ENCODE measurements around the gene NOS1.

NOS1 gene

DNA sequence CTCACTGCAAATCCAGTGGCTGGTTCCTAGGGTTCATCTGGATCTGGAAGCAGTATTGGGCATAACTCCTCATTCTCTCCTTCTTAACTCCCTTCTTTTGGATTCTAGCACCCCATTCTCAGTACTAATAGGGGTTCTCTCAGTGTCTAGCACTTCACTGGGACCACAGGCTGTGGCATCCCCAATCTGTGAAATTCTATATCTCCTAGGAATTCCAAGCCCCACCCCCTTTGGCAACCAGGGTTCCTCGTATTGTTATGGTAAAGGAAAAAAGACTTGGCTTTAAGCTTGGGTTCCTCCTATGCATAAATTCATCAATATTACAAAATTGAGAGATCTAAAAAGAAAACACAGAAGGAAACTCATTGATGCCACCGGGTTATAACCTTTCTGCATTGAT is 126.2 kb downstream of the NOS1 start:
- ChIA-PET CTCF (interaction anchor here (0.9 to 1.9 kb wide), 3 partner anchors 16 to 602 kb away, joined by 3 to 5 read pairs (median 4); no protein-coding TSS in a partner anchor), POLR2A (ENCODE audit: low non-redundant PET) (no interaction called here)
- no peak for DNase-seq (ENCODE audit: low spot score)
- TF ChIP-seq, protein P1, sequence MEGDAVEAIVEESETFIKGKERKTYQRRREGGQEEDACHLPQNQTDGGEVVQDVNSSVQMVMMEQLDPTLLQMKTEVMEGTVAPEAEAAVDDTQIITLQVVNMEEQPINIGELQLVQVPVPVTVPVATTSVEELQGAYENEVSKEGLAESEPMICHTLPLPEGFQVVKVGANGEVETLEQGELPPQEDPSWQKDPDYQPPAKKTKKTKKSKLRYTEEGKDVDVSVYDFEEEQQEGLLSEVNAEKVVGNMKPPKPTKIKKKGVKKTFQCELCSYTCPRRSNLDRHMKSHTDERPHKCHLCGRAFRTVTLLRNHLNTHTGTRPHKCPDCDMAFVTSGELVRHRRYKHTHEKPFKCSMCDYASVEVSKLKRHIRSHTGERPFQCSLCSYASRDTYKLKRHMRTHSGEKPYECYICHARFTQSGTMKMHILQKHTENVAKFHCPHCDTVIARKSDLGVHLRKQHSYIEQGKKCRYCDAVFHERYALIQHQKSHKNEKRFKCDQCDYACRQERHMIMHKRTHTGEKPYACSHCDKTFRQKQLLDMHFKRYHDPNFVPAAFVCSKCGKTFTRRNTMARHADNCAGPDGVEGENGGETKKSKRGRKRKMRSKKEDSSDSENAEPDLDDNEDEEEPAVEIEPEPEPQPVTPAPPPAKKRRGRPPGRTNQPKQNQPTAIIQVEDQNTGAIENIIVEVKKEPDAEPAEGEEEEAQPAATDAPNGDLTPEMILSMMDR (conservative IDR thresholded peaks at IDR 0.05; ENCODE audit: low read depth) = no peak
- no peak overlapping the region for H3K27ac ChIP-seq

DNA sequence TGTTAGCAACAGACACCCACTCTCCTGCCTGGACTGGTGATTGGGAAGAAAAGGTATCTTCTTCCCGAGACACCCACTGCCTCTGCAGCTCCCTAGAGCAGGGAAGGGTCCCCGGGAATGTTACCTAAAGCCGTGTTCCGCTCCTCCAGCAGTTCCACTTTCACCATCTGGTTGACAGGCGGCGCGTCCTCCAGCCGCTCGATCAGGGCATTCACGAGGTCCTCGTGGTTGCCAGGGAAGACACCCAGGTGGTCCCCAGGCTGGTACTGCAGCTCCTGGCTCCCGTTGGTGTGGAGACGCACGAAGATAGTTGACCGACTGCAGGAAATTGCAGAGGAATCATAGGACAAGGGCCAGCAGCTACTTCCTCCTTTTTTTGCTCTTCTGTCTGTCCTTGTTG is 127.0 kb downstream of the NOS1 start:
- CTCF ChIA-PET = interaction anchor here (1.3 kb wide), 1 partner anchor 603 kb away, joined by 5 read pairs; no protein-coding TSS in a partner anchor
- TF ChIP-seq, protein P1 (conservative IDR thresholded peaks at IDR 0.05; ENCODE audit: low read depth) = no peak
- POLR2A ChIA-PET (ENCODE audit: low non-redundant PET) = no interaction called here
- H3K27ac ChIP-seq = no peak overlapping the region
- no peak for DNase-seq (ENCODE audit: low spot score)

DNA sequence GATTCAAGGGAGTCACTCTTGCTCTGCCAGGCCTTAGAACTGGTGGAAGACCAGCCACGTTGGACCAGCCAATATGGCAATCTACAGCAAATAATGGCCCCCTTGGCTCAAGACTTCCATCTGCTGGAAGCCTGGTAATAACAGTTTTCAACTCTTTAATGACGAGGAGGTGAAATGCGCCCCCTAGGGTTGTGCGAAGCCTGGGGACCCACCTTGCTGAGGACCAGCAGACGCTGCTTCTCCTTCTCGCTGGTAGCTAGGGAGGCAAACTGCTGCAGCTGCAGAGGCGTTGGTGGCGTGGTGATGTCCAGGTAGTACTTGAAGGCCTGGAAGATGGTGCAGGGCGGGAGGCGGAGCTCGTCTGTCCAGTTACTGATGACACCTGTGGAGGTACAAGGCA is 129.7 kb downstream of the NOS1 start:
- CTCF ChIA-PET = interaction anchor here (0.6 kb wide), 2 partner anchors 16 to 89 kb away, joined by 3 to 5 read pairs; no protein-coding TSS in a partner anchor
- TF ChIP-seq, protein P1 (conservative IDR thresholded peaks at IDR 0.05; ENCODE audit: low read depth) = no peak
- H3K27ac ChIP-seq = no peak overlapping the region
- DNase-seq (ENCODE audit: low spot score) = no peak
- POLR2A ChIA-PET (ENCODE audit: low non-redundant PET) = no interaction called here

DNA sequence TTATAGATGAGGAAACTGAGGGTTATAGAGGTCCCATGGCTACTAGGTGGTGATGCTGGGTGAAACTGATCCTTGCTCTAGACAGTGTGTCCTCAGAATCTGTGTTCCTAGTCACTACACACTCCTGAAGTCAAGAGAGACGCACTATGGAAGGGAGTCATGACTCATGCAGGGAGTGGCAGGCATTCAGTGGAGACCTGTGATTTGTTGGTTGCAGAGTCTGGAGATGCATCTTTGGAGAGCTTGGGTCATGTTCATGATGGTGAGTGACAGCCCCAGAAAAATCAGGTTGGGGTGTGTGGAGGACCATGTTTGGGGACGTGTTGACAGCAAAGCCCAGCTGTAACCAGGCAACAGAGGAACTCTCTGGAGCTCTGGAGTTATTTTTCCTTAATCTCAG is 133.2 kb downstream of the NOS1 start:
- TF ChIP-seq, protein P1 (conservative IDR thresholded peaks at IDR 0.05; ENCODE audit: low read depth) = no peak
- POLR2A ChIA-PET (ENCODE audit: low non-redundant PET) = no interaction called here
- no peak overlapping the region for H3K27ac ChIP-seq
- CTCF ChIA-PET = no interaction called here
- DNase-seq (ENCODE audit: low spot score) = peak; percentile 36

DNA sequence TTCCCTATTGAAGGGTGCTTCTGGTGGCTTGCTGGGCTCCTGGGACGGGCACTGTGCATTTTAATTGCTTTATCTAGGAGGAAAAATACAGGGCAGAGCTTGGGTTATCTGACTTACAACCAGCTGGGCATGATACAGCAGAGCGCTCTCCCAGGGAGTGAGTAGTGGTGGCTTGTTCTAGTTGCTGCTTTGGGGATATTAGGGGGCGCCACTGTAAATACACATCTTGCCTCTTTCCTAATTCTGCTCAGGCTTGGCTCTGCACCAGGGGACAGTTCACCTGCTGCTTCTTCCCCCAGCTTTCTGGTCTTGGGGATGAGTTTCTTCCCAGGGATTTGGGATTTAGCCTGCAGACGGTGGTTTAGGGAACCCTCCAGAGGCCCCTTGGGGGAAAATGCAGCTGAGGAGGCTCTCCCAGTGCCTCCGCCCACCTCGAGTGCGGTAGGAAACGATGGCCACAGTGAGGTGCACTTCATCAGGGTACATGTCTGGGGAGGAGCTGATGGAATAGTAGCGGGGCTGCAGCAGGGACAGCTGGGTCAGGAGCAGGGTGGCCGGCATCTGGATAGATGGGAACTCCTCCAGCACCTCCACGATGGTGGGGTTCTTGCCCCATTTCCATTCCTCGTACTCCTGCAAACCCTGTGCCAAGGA is 134.3 kb downstream of the NOS1 start:
- ChIA-PET CTCF (interaction anchor here (0.7 to 1.9 kb wide), 2 partner anchors 10 to 538 kb away, joined by 3 to 7 read pairs; no protein-coding TSS in a partner anchor), POLR2A (ENCODE audit: low non-redundant PET) (no interaction called here)
- no peak for DNase-seq (ENCODE audit: low spot score)
- TF ChIP-seq, protein P1 (conservative IDR thresholded peaks at IDR 0.05; ENCODE audit: low read depth) = no peak
- no peak overlapping the region for H3K27ac ChIP-seq

DNA sequence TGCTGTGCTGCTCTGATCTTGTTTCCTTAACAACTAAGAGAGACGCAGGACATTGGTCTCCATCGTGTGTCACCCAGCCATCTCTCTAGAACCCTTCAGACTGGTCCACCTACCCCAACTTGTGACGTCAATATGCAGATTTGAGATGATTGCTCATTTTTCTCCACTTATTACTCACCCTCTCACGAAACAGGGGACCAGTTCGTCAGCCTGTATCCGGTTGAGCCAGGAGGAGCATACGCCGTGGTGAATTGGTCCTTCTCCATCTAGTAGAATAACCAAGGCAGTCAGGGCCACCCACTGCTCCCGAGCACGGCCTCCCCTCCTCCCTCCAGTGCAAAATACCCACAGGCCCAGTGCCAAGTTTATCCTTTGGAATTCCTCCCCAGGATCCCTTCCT is 134.9 kb downstream of the NOS1 start:
- no peak overlapping the region for H3K27ac ChIP-seq
- DNase-seq (ENCODE audit: low spot score) = no peak
- ChIA-PET POLR2A (ENCODE audit: low non-redundant PET) (no interaction called here), CTCF (interaction anchor here (1.9 kb wide), 1 partner anchor 10 kb away, joined by 7 read pairs; no protein-coding TSS in a partner anchor)
- TF ChIP-seq, protein P1 (conservative IDR thresholded peaks at IDR 0.05; ENCODE audit: low read depth) = no peak

Data from RWPE1 (cell line).